HCT116 (cell line): ENCODE data around the gene FAM20B.

Experiments used
- CBX3 ChIP-seq: IDR thresholded peaks from 2 replicates; pipeline ENCODE4 v1.6.1; 2012; ENCODE audit warnings: low read depth
- CEBPB ChIP-seq: IDR thresholded peaks from 2 replicates; pipeline ENCODE4 v1.6.1; 2012; ENCODE audit warnings: low read depth
- EZH2 ChIP-seq: fragments of 200-600 bp; sonication (generic); IDR thresholded peaks from 2 replicates; pipeline ENCODE4 v1.6.1; 2017; ENCODE audit warnings: antibody characterized with exemption, mixed run types
- EZH2phosphoT487 ChIP-seq: fragments of 200-600 bp; IDR thresholded peaks from 2 replicates; pipeline ENCODE4 v1.6.1; 2018; ENCODE audit warnings: antibody characterized with exemption, borderline replicate concordance
- POLR2A ChIP-seq: IDR thresholded peaks from 2 replicates; pipeline ENCODE4 v1.7.0; 2011; ENCODE audit warnings: borderline replicate concordance; ENCODE audit not compliant: insufficient read depth, insufficient read length; ENCODE audit errors: extremely low read depth
- POLR2AphosphoS5 ChIP-seq: IDR thresholded peaks from 2 replicates; pipeline ENCODE4 v1.6.1; 2011; ENCODE audit warnings: mild to moderate bottlenecking, low read depth, low read length, moderate library complexity
- SIN3A ChIP-seq: IDR thresholded peaks from 2 replicates; pipeline ENCODE4 v1.6.1; 2012; ENCODE audit warnings: low read depth
- SP1 ChIP-seq: IDR thresholded peaks from 2 replicates; pipeline ENCODE4 v1.6.1; 2012; ENCODE audit warnings: low read depth
- TCF7L2 ChIP-seq: IDR thresholded peaks from 2 replicates; pipeline ENCODE4 v1.7.0; 2011; ENCODE audit warnings: borderline replicate concordance, inconsistent platforms; ENCODE audit not compliant: insufficient read depth, insufficient read length; ENCODE audit errors: extremely low read depth
- YY1 ChIP-seq: IDR thresholded peaks from 2 replicates; pipeline ENCODE4 v1.6.1; 2011; ENCODE audit warnings: low read length, low read depth, moderate library complexity, mild to moderate bottlenecking; ENCODE audit not compliant: insufficient replicate concordance; ENCODE audit errors: extremely low read depth
- ZNF274 ChIP-seq: fragments of 200-500 bp; sonication (Bioruptor generic); IDR thresholded peaks from 2 replicates; pipeline ENCODE4 v1.6.1; 2014; ENCODE audit warnings: mild to moderate bottlenecking, low read depth, low read length, inconsistent platforms
- TF ChIP-seq, protein P1 (sequence below): IDR thresholded peaks from 2 replicates; pipeline ENCODE4 v1.6.1; 2012
- TF ChIP-seq, protein P2 (sequence below), 3 experiments: fragments of 200-600 bp in 1 of 3; sonication (generic) in 1 of 3; IDR thresholded peaks in 2 of 3; conservative IDR thresholded peaks in 1 of 3; 2 replicates each; pipeline ENCODE4 v1.5.1; 2012 to 2017; ENCODE audit warnings: low read depth in 2 of 3, low read length in 2 of 3, antibody characterized with exemption in 1 of 3, borderline replicate concordance in 1 of 3, control low read depth in 1 of 3, mild to moderate bottlenecking in 1 of 3, mixed read lengths in 1 of 3, mixed run types in 1 of 3, moderate library complexity in 1 of 3; ENCODE audit not compliant: insufficient read depth in 1 of 3
- TF ChIP-seq, protein P3 (sequence below): IDR thresholded peaks from 2 replicates; pipeline ENCODE4 v1.6.1; 2012; ENCODE audit warnings: low read depth

DNA sequence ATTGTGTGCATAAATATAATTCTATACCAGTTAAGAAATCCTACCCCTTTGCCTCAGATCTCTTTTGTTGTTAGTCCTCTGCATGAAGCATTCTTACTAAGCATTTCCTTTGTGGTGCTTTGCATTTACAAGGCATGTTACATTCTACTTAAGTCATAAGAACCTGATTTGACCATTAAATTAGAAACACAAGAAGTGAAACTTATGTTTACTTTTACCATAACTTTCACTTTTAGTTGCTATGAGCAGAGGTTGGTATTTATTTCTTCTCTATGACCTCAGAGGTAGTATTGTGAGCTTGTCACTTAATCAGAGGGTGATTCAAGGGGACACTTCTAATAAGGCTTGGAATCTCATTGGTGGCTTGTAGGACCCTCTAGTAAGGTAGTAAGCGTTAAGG lies 9.0 kb downstream of the FAM20B start:
- TF ChIP-seq, protein P1, sequence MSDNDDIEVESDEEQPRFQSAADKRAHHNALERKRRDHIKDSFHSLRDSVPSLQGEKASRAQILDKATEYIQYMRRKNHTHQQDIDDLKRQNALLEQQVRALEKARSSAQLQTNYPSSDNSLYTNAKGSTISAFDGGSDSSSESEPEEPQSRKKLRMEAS, result no peak
- no peak for TF ChIP-seq EZH2
- TF ChIP-seq, protein P2, sequence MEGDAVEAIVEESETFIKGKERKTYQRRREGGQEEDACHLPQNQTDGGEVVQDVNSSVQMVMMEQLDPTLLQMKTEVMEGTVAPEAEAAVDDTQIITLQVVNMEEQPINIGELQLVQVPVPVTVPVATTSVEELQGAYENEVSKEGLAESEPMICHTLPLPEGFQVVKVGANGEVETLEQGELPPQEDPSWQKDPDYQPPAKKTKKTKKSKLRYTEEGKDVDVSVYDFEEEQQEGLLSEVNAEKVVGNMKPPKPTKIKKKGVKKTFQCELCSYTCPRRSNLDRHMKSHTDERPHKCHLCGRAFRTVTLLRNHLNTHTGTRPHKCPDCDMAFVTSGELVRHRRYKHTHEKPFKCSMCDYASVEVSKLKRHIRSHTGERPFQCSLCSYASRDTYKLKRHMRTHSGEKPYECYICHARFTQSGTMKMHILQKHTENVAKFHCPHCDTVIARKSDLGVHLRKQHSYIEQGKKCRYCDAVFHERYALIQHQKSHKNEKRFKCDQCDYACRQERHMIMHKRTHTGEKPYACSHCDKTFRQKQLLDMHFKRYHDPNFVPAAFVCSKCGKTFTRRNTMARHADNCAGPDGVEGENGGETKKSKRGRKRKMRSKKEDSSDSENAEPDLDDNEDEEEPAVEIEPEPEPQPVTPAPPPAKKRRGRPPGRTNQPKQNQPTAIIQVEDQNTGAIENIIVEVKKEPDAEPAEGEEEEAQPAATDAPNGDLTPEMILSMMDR (IDR thresholded peaks at IDR 0.05 in 2 of 3, conservative IDR thresholded peaks at IDR 0.05 in 1 of 3; ENCODE audit: borderline replicate concordance in 1 of 3, insufficient read depth in 1 of 3, low read depth in 2 of 3, low read length in 2 of 3), result no peak
- TF ChIP-seq POLR2A, result no peak
- TF ChIP-seq SIN3A, result no peak
- TF ChIP-seq SP1, result no peak
- no peak for TF ChIP-seq ZNF274
- TF ChIP-seq, protein P3, sequence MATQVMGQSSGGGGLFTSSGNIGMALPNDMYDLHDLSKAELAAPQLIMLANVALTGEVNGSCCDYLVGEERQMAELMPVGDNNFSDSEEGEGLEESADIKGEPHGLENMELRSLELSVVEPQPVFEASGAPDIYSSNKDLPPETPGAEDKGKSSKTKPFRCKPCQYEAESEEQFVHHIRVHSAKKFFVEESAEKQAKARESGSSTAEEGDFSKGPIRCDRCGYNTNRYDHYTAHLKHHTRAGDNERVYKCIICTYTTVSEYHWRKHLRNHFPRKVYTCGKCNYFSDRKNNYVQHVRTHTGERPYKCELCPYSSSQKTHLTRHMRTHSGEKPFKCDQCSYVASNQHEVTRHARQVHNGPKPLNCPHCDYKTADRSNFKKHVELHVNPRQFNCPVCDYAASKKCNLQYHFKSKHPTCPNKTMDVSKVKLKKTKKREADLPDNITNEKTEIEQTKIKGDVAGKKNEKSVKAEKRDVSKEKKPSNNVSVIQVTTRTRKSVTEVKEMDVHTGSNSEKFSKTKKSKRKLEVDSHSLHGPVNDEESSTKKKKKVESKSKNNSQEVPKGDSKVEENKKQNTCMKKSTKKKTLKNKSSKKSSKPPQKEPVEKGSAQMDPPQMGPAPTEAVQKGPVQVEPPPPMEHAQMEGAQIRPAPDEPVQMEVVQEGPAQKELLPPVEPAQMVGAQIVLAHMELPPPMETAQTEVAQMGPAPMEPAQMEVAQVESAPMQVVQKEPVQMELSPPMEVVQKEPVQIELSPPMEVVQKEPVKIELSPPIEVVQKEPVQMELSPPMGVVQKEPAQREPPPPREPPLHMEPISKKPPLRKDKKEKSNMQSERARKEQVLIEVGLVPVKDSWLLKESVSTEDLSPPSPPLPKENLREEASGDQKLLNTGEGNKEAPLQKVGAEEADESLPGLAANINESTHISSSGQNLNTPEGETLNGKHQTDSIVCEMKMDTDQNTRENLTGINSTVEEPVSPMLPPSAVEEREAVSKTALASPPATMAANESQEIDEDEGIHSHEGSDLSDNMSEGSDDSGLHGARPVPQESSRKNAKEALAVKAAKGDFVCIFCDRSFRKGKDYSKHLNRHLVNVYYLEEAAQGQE, result no peak
- TF ChIP-seq CBX3, result no peak
- TF ChIP-seq TCF7L2, result no peak
- TF ChIP-seq YY1, result no peak
- TF ChIP-seq POLR2AphosphoS5, result no peak
- TF ChIP-seq EZH2phosphoT487, result no peak
- TF ChIP-seq CEBPB, result no peak
